Stomach (tissue), 9 donors: ENCODE measurements around the gene FRAS1. TPM values are rescaled to one million over a fixed set of nuclear protein-coding genes. Genes with fewer than 3 reads are reported as not detected.

Experiments
- DNase-seq, 2 donors: peaks; one replicate each; pipeline versions ENCODE4 v3.0.0 to v3.0.0-alpha.2; 2013 to 2019
- H3K27ac ChIP-seq, 5 donors: fragments of 200-600 bp in 4 of 5; sonication (generic) in 4 of 5; one replicate each; pipeline ENCODE4 v1.5.1; 2013 to 2019; ENCODE audit warnings: mild to moderate bottlenecking in 1 of 5, moderate library complexity in 1 of 5
- H3K27me3 ChIP-seq, 3 donors: fragments of 200-600 bp; sonication (generic); one replicate each; pipeline ENCODE4 v1.5.1; 2017 to 2019; ENCODE audit warnings: mixed run types in 1 of 3
- H3K36me3 ChIP-seq, 4 donors: fragments of 200-600 bp; sonication (generic); 1 replicate in 3 of 4; 2 replicates in 1 of 4; pipeline ENCODE4 v1.5.1; 2016 to 2019
- H3K4me1 ChIP-seq, 4 donors: fragments of 200-600 bp; sonication (generic); one replicate each; pipeline ENCODE4 v1.5.1; 2016 to 2019
- H3K4me3 ChIP-seq, 4 donors: fragments of 200-600 bp; sonication (generic) in 3 of 4; one replicate each; pipeline ENCODE4 v1.5.1; 2016 to 2019; ENCODE audit warnings: mild to moderate bottlenecking in 1 of 4
- H3K9me3 ChIP-seq, 4 donors: fragments of 200-600 bp; sonication (generic); one replicate each; pipeline ENCODE4 v1.5.1; 2016 to 2019
- CTCF ChIP-seq, 7 experiments: fragments of 450-650 bp in 4 of 7; fragments of 200-600 bp in 3 of 7; sonication (generic) in 3 of 7; IDR thresholded peaks; one replicate each; pipeline ENCODE4 v1.5.1; 2016 to 2019; ENCODE audit warnings: antibody characterized with exemption in 7 of 7, control low read depth in 2 of 7, mild to moderate bottlenecking in 1 of 7
- EP300 ChIP-seq: sonication (generic); formaldehyde crosslinking; IDR thresholded peaks from one replicate; pipeline ENCODE4 v1.6.1; 2017; ENCODE audit warnings: antibody characterized with exemption
- POLR2A ChIP-seq, 4 donors: fragments of 450-650 bp; IDR thresholded peaks; one replicate each; pipeline ENCODE4 v1.6.1; 2016; ENCODE audit warnings: antibody characterized with exemption in 4 of 4, control low read depth in 2 of 4, mild to moderate bottlenecking in 1 of 4, moderate library complexity in 1 of 4
- POLR2AphosphoS5 ChIP-seq, 3 donors: sonication (generic); formaldehyde crosslinking; IDR thresholded peaks; one replicate each; pipeline ENCODE4 v1.6.1; 2016; ENCODE audit warnings: antibody characterized with exemption in 3 of 3
- WGBS, 5 donors: extraction: QIAGEN DNeasy Blood & Tissue Kit in 3 of 5; methylation state at CpG; one replicate each; pipeline versions ENCODE4 v1.1.5 to v1.1.7; 2013 to 2018; 5-methylcytosine and 5-hydroxymethylcytosine counted together
- intact Hi-C: fragments of 100-400 bp; cut with DNase I; formaldehyde crosslinking; loops from one replicate; pipeline ENCODE4 v1.15.1; 2023; ENCODE audit warnings: low total_unique reads
- polyA plus RNA-seq, 3 donors: library from polyadenylated mRNA; stranded (reverse); fragments of 200-250 nt; gene quantifications; one replicate each; pipeline ENCODE4 v1.2.3, GENCODE V29; 2013
- total RNA-seq, 5 donors: library from RNA; depleted of rRNA; stranded (reverse); fragments of >200 nt; gene quantifications; one replicate each; pipeline versions ENCODE4 v1.1.0 to v1.2.3, GENCODE V29; 2014 to 2016
- donor health status: healthy with polysubstance abuse.
- donor health status: Bipolar disorder and iron deficiency.
- donor health status: healthy.

Gene FRAS1
- total and polyA plus RNA-seq, 8 donors, result under 0.01 to 12.7 (median 2.0) TPM

- intact Hi-C loops, result no loop called here
Measured at GRCh38 chr4:78143634-78144033, 86.5 kb downstream of the FRAS1 start.

GRCh38 chr4:78145008-78145407 lies 87.9 kb downstream of the FRAS1 start:
- intact Hi-C loops, result no loop called here
- DNase-seq, result no peak
- H3K36me3 ChIP-seq, result no peaks in the 10 kb centered on the region
- 86 to 95% (median 95%) methylated on average over 4 of the region's 4 CpGs for WGBS, 5 donors
- no peaks in the 10 kb centered on the region for H3K4me1 ChIP-seq
- no peak for TF ChIP-seq EP300
- TF ChIP-seq POLR2AphosphoS5 (IDR thresholded peaks at IDR 0.05), result no peak
- no peak for TF ChIP-seq POLR2A (IDR thresholded peaks at IDR 0.05)
- no peak for TF ChIP-seq CTCF (IDR thresholded peaks at IDR 0.05)
- no peak overlapping the region for H3K4me3 ChIP-seq
- no peaks in the 10 kb centered on the region for H3K9me3 ChIP-seq
- H3K27me3 ChIP-seq, result no peaks in the 10 kb centered on the region
- H3K27ac ChIP-seq, result no peak overlapping the region

More at GRCh38 chr4:78143634-78144033, 86.5 kb downstream of the FRAS1 start:
- 90 to 98% (median 98%) methylated on average over 2 of the region's 2 CpGs for WGBS, 5 donors
- Histone ChIP-seq H3K27me3 (no peaks in the 10 kb centered on the region), H3K4me1 (no peaks in the 10 kb centered on the region), H3K4me3 (no peak overlapping the region), H3K9me3 (no peaks in the 10 kb centered on the region), H3K27ac (no peak overlapping the region), H3K36me3 (no peaks in the 10 kb centered on the region)
- no peak for DNase-seq
- TF ChIP-seq POLR2AphosphoS5 (IDR thresholded peaks at IDR 0.05) (no peak), EP300 (no peak), CTCF (IDR thresholded peaks at IDR 0.05) (no peak), POLR2A (IDR thresholded peaks at IDR 0.05) (no peak)

GRCh38 chr4:78145622-78146021 lies 88.5 kb downstream of the FRAS1 start:
- no peak overlapping the region for H3K4me3 ChIP-seq
- WGBS, 5 donors, result 76 to 88% (median 84%) methylated on average over 10 of the region's 10 CpGs
- H3K4me1 ChIP-seq, result no peaks in the 10 kb centered on the region
- no peak for TF ChIP-seq EP300
- no peak for TF ChIP-seq POLR2A (IDR thresholded peaks at IDR 0.05)
- TF ChIP-seq CTCF (IDR thresholded peaks at IDR 0.05), result no peak
- no peak for TF ChIP-seq POLR2AphosphoS5 (IDR thresholded peaks at IDR 0.05)
- no peaks in the 10 kb centered on the region for H3K36me3 ChIP-seq
- DNase-seq, result no peak
- no peaks in the 10 kb centered on the region for H3K9me3 ChIP-seq
- intact Hi-C loops, result no loop called here
- no peaks in the 10 kb centered on the region for H3K27me3 ChIP-seq
- no peak overlapping the region for H3K27ac ChIP-seq

GRCh38 chr4:78149751-78150542 lies 92.8 kb downstream of the FRAS1 start:
- intact Hi-C loops, result no loop called here
- Histone ChIP-seq H3K36me3 (no peaks in the 10 kb centered on the region), H3K27me3 (no peaks in the 10 kb centered on the region), H3K4me3 (no peak overlapping the region), H3K27ac (no peak overlapping the region), H3K4me1 (no peaks in the 10 kb centered on the region), H3K9me3 (no peaks in the 10 kb centered on the region)
- no peak for DNase-seq
- 73 to 82% (median 77%) methylated on average over 7 of the region's 7 CpGs for WGBS, 5 donors
- TF ChIP-seq POLR2AphosphoS5 (IDR thresholded peaks at IDR 0.05) (no peak), POLR2A (IDR thresholded peaks at IDR 0.05) (no peak), CTCF (IDR thresholded peaks at IDR 0.05) (no peak), EP300 (no peak)
